Astrocyte (in vitro differentiated cells and primary cell): Measurements from ENCODE around the gene BMP7. TPM values are rescaled to one million over a fixed set of nuclear protein-coding genes. Genes with fewer than 3 reads are reported as not detected.

Source experiments
- DNase-seq: peaks from one replicate; pipeline ENCODE4 v3.0.0-alpha.2; 2010; ENCODE audit warnings: low read depth
- FAIRE-seq: peaks from 2 replicates; lab custom pipeline; 2011; peaks lifted over from hg19 to GRCh38; lab: Jason Lieb, UNC
- H2AFZ ChIP-seq: 2 replicates; pipeline ENCODE4 v1.6.0; 2012; ENCODE audit warnings: low read depth, low read length, inconsistent platforms
- H3K27ac ChIP-seq: 2 replicates; pipeline ENCODE4 v1.5.1; 2011; ENCODE audit warnings: low read depth, low read length, inconsistent platforms
- H3K27me3 ChIP-seq: 2 replicates; pipeline ENCODE4 v1.6.0; 2011; ENCODE audit warnings: low read length, inconsistent platforms; ENCODE audit not compliant: insufficient read depth
- H3K36me3 ChIP-seq: 2 replicates; pipeline ENCODE4 v1.5.1; 2011; ENCODE audit warnings: low read length, inconsistent platforms; ENCODE audit not compliant: insufficient read depth
- H3K4me1 ChIP-seq: 2 replicates; pipeline ENCODE4 v1.5.1; 2011; ENCODE audit warnings: low read length, inconsistent platforms; ENCODE audit not compliant: insufficient read depth
- H3K4me2 ChIP-seq: 2 replicates; pipeline ENCODE4 v1.6.0; 2012; ENCODE audit warnings: low read length, inconsistent platforms
- H3K4me3 ChIP-seq: 2 replicates; pipeline ENCODE4 v1.5.1; 2011; ENCODE audit warnings: low read depth, mild to moderate bottlenecking, low read length, inconsistent platforms; ENCODE audit not compliant: insufficient read depth
- H3K79me2 ChIP-seq: 2 replicates; pipeline ENCODE4 v1.6.0; 2012; ENCODE audit warnings: mild to moderate bottlenecking, low read length, inconsistent platforms; ENCODE audit not compliant: insufficient read depth
- H3K9ac ChIP-seq: 2 replicates; pipeline ENCODE4 v1.6.0; 2012; ENCODE audit warnings: mild to moderate bottlenecking, low read length, inconsistent platforms
- H3K9me3 ChIP-seq: 2 replicates; pipeline ENCODE4 v1.5.1; 2012; ENCODE audit warnings: low read depth, mild to moderate bottlenecking, low read length, inconsistent platforms; ENCODE audit not compliant: insufficient read depth
- H4K20me1 ChIP-seq: 2 replicates; pipeline ENCODE4 v1.6.0; 2012; ENCODE audit warnings: low read length, inconsistent platforms; ENCODE audit not compliant: insufficient read depth
- H3K27ac Mint-ChIP-seq: one replicate; pipeline ENCODE4 v1.8.0; 2021; ENCODE audit warnings: mild to moderate bottlenecking, mixed read lengths; ENCODE audit not compliant: unreplicated experiment
- H3K27me3 Mint-ChIP-seq: one replicate; pipeline ENCODE4 v1.8.0; 2021; ENCODE audit warnings: low read depth, mixed read lengths; ENCODE audit not compliant: unreplicated experiment
- H3K36me3 Mint-ChIP-seq: one replicate; pipeline ENCODE4 v1.8.0; 2021; ENCODE audit warnings: low read depth, mixed read lengths; ENCODE audit not compliant: unreplicated experiment
- H3K4me1 Mint-ChIP-seq: one replicate; pipeline ENCODE4 v1.8.0; 2021; ENCODE audit warnings: low read depth, mixed read lengths; ENCODE audit not compliant: unreplicated experiment
- H3K4me3 Mint-ChIP-seq: one replicate; pipeline ENCODE4 v1.8.0; 2021; ENCODE audit warnings: mild to moderate bottlenecking, moderate library complexity, mixed read lengths; ENCODE audit not compliant: unreplicated experiment
- H3K9me3 Mint-ChIP-seq: one replicate; pipeline ENCODE4 v1.8.0; 2021; ENCODE audit warnings: mild to moderate bottlenecking, mixed read lengths; ENCODE audit not compliant: unreplicated experiment
- CTCF ChIP-seq: IDR thresholded peaks from 2 replicates; pipeline ENCODE4 v1.5.1; 2011; ENCODE audit warnings: low read depth, mild to moderate bottlenecking, inconsistent platforms, low read length, moderate library complexity; ENCODE audit not compliant: insufficient read depth
- EZH2 ChIP-seq: IDR thresholded peaks from 2 replicates; pipeline ENCODE4 v1.6.1; 2012; ENCODE audit warnings: mild to moderate bottlenecking, low read length, inconsistent platforms; ENCODE audit not compliant: insufficient read depth
- total RNA-seq: library from RNA; stranded (reverse); gene quantifications from 2 replicates; pipeline ENCODE4 v1.2.1, GENCODE V29; 2021

BMP7 gene
- total RNA-seq, 1 donor from 2014 or later = 15.3 TPM

GRCh38 chr20:57195023-57195422 lies 71.4 kb downstream of the BMP7 start:
- DNase-seq (no peak), FAIRE-seq (no peak)
- Mint-ChIP-seq H3K36me3 (peaks cover 1% of the 10 kb centered on the region), H3K27me3 (peaks cover 2% of the 10 kb centered on the region), H3K9me3 (no peaks in the 10 kb centered on the region), H3K4me1 (peaks cover 7% of the 10 kb centered on the region), H3K27ac (no peak overlapping the region), H3K4me3 (no peak overlapping the region)
- Histone ChIP-seq H3K27me3 (peaks cover 8% of the 10 kb centered on the region), H3K36me3 (no peaks in the 10 kb centered on the region), H3K79me2 (no peaks in the 10 kb centered on the region), H2AFZ (peak overlapping the region; percentile 36), H4K20me1 (no peaks in the 10 kb centered on the region), H3K9ac (no peak overlapping the region), H3K27ac (no peak overlapping the region), H3K4me1 (peaks cover 23% of the 10 kb centered on the region), H3K4me2 (peak overlapping the region; percentile 46), H3K4me3 (no peak overlapping the region), H3K9me3 (no peaks in the 10 kb centered on the region)
- TF ChIP-seq CTCF (no peak), EZH2 (no peak)

- peaks cover 10% of the 10 kb centered on the region for H3K4me1 Mint-ChIP-seq
- Histone ChIP-seq H3K4me2 (no peak overlapping the region), H3K27me3 (peaks cover 8% of the 10 kb centered on the region), H3K79me2 (no peaks in the 10 kb centered on the region), H3K27ac (no peak overlapping the region), H3K9ac (no peak overlapping the region), H3K4me3 (no peak overlapping the region), H2AFZ (no peak overlapping the region), H4K20me1 (no peaks in the 10 kb centered on the region), H3K4me1 (peaks cover 23% of the 10 kb centered on the region), H3K9me3 (no peaks in the 10 kb centered on the region), H3K36me3 (no peaks in the 10 kb centered on the region)
- no peak for DNase-seq
- no peak for TF ChIP-seq CTCF
- peaks cover 3% of the 10 kb centered on the region for H3K36me3 Mint-ChIP-seq
- no peak overlapping the region for H3K4me3 Mint-ChIP-seq
- H3K9me3 Mint-ChIP-seq = no peaks in the 10 kb centered on the region
- no peak overlapping the region for H3K27ac Mint-ChIP-seq
- FAIRE-seq = no peak
- H3K27me3 Mint-ChIP-seq = peaks cover 2% of the 10 kb centered on the region
Observed at GRCh38 chr20:57194154-57194553, 72.3 kb downstream of the BMP7 start.

- peaks cover 3% of the 10 kb centered on the region for H3K27me3 ChIP-seq
- FAIRE-seq = no peak
- DNase-seq = no peak
- H3K36me3 ChIP-seq = no peaks in the 10 kb centered on the region
- no peak overlapping the region for H3K27ac ChIP-seq
- H3K79me2 ChIP-seq = no peaks in the 10 kb centered on the region
- Mint-ChIP-seq H3K36me3 (peaks cover 3% of the 10 kb centered on the region), H3K27ac (no peak overlapping the region), H3K4me1 (peaks cover 10% of the 10 kb centered on the region), H3K27me3 (peaks cover 2% of the 10 kb centered on the region), H3K4me3 (no peak overlapping the region), H3K9me3 (no peaks in the 10 kb centered on the region)
- H3K4me3 ChIP-seq = no peak overlapping the region
- no peaks in the 10 kb centered on the region for H3K9me3 ChIP-seq
- no peaks in the 10 kb centered on the region for H4K20me1 ChIP-seq
- H3K4me1 ChIP-seq = peaks cover 15% of the 10 kb centered on the region
- H3K4me2 ChIP-seq = no peak overlapping the region
- no peak overlapping the region for H2AFZ ChIP-seq
- TF ChIP-seq EZH2 = no peak
- TF ChIP-seq CTCF = no peak
- H3K9ac ChIP-seq = no peak overlapping the region
Observed at GRCh38 chr20:57193094-57193493, 73.3 kb downstream of the BMP7 start.
